ENCODE measurements around the gene ZNF256.

Gene ZNF256

DNA sequence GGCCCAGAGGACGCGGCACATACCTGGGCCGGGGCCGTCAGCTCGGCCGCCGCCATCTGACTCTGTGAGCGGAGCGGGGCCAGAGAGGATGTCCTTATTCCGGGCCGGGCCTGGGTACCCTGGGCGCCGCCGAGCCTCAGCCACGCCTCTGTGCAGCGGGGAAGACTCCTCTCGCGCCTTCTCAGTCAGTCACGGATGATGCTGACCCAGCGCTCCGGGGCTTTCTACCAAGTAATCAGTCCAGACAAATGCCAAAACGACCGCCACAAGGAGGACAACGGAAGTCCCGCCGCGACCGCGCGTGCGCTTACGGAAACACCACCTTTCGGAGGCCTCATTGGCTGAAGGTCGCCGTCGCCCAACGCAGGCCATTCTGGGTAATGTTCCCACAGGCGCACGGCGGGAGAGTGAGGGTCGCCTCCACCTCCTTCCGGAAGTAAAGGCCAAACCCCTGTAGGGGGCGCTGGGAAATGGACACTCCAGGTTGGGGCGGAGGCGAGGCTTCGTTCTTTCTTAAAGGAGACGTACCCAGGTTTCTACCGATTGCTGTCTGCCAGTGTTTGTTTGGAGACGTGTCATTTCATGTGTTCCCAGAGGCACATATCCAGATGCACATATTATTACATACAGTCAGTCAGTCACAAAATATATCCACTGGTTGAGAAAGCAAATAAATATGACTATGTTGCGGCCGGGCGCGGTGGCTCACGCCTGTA is at the start of gene ZNF256:
Gene ZNF256, minus strand, starts transcription at position 288 of the 716 bp plus-strand sequence. Its CDS starts 232 bp downstream, at position 56.
- peak; percentile 91 for DNase-seq (ENCODE audit: low spot score)

DNA sequence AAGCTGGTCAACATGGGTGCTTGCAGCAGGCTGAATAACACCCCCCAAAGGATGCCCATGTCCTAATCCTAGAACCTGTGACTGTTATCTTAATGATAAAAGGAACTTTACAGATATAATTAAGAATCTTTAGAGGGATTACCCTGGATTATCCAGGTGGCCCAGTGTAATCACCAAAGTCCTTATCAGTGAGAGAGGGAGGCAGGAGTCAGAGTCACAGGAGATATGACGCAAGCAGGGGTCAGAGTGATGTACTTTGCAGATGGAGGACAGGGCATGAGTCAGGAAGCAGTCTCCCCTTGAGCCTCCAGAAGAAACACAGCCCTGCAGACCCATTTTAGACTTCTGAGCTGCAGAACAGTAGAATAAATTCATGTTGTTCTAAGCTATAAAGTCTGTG is 45.3 kb upstream of the ZNF256 start:
- DNase-seq (ENCODE audit: low spot score) = no peak

DNA sequence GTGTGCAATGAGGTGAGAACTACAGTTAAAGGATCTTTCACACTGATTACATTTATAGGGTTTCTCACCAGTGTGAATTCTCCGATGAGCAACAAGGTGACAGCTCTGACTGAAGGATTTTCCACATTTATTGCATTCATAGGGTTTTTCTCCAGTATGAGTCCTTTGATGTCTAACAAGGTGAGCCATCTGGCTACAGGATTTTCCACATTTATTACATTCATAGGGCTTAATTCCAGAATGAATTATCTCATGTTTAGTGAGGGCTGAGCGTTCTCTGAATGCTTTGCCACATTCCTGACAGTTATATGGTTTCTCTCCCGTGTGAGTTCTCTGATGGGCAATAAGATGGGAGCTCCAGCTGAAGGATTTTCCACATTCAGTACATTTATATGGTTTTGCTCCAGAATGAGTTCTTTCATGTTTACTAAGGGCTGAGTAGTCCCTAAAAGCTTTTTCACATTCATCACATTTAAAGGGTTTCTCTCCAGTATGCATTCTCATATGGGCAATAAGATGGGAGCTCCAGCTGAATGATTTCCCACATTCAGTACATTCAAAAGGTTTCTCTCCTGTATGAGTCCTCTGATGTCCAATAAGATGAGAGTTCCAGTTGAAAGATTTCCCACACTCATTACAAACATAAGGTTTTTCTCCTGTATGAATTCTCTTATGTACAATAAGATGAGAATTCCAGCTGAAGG is 31.2 kb upstream of the ZNF256 start:
- DNase-seq (ENCODE audit: low spot score) = no peak

DNA sequence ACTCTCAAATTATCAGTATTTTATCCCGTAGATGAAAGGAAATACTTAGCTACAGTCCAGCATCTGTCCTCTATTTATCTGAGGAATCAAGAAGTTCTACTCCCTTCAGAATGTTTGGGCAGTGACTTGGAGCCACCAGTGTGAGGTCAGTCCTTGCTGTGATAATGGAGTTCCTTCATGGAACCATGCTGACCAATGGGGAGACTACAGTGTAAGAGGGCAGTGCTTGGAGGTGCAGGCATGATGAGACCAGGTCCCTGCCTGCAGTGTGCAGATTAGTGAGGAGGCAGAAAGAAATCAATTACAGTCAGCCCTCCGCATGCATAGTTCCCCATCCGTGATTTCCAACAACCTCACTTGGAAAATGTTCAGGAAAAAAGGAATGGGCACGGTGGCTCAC is 26.9 kb upstream of the ZNF256 start, which contains the start of gene C19orf18:
Gene C19orf18, minus strand, starts transcription at position 101 of the 400 bp plus-strand sequence. CDS start 102 bp downstream, outside the sequence.
- no peak for DNase-seq (ENCODE audit: low spot score)

DNA sequence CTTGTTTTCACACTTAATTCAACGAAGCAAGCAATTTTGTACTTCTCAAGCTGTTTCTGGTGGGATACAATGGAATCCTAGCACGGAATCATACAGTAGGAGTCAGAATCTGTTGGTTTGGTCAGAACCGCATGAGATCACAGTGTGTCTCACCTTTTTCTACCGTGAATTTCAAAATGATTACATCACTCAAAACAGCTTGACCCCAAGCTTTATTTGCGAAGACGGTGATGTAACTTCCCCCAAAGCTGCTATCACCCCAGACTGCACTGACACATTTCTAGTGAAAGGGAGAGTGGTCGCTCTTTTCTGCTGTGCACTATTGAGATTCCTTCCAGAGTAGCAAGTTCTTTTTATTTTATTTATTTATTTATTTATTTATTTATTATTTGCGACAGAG is 17.3 kb upstream of the ZNF256 start:
- no peak for DNase-seq (ENCODE audit: low spot score)

DNA sequence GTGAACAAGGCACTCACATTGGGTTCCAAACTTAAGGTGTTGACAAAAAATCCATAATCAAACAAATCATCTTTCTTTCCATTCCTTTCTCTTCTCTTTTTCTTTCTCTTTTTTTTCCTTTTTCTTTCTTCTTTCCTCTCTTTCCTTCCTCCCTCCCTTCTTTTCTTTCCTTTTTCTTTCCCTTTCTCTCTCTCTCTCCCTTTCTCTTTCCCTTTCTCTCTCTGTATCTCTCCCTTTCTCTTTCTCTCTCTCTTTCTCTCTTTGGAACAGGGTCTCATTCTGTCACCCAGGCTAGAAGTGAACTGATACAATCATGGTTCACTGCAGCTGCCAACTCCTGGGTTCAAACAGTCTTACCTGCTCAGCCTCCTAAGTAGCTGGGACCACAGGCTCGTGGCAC is 14.3 kb upstream of the ZNF256 start:
- no peak for DNase-seq (ENCODE audit: low spot score)

DNA sequence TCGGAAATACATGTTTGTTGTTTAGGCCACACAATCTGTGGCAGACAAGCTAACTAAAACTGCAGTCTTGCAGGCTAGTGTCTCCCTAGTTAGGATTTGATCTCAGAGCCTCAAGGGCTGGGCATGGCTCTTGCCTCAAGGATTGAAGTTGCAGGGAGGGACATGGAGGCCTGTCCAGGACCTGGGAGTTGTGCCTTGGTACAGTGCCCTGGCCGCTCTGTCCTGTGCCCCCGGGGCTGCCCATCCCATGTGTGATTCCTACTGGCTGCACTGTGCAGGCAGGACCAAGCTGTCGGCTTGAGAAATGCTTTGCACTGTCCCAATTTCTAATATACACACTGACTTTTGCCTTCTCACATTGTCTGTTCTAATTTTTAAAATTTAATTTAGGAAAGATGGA is 7.5 kb upstream of the ZNF256 start:
- DNase-seq (ENCODE audit: low spot score) = no peak

DNA sequence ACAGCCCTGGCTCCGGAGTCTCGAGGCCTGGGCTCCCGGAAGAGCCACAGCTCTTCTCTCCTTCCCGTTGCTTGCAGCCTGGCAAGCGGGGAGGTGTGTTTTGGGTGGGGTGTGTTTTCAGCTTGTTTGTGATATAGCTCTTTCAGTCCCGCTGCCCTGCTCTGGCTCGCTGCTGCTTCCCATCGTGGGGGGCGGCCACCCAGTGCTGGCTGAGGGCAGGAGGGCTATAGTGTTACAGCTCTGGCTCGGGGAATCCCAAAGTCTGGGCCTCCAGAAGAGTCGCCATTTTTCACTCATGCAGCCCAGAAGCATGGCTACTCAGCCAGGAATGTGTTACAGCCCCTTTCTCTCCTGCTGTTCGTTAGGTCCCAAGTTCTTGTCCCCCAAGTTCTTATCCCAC is 2.2 kb upstream of the ZNF256 start:
- no peak for DNase-seq (ENCODE audit: low spot score)

DNA sequence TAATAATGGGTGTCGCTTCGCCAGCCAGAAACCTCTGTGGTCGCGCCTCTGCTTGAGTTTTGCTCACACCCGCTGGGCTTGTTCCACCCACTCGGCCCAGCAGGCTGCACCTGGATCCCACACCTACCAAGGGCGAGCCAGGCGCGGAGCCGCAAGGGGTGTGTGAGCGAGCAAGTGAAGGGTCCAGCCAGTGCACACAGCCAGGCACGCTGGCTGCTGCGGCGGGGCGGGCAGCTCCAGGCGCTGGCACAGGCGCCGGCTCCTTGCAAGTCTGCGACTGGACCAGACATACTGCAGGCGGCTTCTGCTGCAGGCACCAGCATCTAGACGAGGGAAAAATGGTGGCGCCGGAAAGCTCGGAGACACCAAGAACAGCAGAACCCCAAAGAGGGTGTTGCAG is 1.8 kb upstream of the ZNF256 start:
- no peak for DNase-seq (ENCODE audit: low spot score)

DNA sequence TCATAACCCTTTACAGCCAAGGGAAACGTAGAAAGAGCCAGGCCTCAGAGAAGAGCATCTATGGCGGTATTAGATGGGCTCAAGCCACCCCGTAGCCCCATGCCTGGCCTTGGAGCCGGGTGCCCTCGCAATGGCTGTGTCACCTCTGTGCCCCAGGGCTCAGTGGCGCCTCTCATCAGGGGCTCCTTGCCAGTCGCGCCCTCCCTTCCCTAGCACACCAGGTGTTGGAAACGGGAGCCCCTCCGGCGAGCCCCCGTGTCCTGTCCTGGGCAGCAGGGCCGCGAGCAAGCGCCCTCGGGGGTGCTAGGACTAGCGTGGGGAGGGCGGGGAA is 453 bp downstream of the ZNF256 start:
- no peak for DNase-seq (ENCODE audit: low spot score)

DNA sequence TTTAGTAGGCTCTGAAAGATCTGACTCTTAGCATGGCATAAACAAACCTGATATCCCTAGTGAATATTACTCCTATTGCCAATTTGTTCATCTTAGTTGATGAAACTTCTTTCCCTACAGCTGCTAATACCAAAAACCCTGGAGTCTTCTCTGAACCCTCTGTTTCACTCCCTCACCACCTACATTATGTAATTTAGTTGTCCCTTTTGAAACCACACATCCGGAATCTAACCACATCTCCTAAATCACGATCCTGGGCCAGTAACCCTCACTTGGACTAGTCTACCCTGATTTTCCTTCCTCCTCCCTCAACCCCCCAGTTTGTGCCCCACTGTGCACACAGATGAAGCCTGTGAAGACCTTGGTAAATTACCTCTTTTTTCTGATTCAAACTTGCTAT is 1.2 kb downstream of the ZNF256 start:
- no peak for DNase-seq (ENCODE audit: low spot score)

DNA sequence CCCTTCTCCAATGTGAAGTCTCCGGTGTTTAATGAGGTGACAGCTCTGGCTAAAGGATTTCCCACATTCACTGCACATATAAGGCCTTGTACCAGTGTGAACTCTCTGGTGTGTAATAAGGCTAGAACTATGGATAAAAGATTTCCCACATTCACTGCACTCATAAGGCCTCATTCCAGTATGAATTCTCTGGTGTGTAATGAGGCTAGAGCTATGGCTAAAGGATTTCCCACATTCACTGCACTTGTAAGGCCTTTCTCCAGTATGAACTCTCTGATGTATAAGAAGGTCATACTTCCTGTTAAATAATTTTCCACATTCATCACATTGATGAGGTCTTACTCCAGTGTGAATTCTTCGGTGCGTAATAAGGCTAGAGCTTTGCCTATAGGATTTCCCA is 5.9 kb downstream of the ZNF256 start:
- no peak for DNase-seq (ENCODE audit: low spot score)

DNA sequence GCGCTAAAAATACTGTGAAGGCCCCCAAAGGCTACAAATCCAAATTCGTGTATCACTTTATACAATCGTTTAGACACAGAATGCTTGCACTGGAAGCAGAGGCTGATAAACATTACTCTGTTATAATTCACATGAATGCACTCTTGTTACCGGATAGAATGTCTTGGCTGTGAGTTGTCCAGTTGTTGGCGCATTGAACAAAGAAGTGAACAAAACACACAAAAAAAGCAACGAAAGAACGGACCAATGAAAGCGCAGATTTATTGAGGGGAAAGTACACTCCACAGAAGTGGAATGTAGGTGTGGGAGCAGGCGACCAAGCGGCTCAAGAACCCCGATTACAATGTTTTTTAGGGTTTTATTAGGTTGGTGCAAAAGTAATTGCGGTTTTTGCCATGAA is 11.8 kb downstream of the ZNF256 start:
- no peak for DNase-seq (ENCODE audit: low spot score)

DNA sequence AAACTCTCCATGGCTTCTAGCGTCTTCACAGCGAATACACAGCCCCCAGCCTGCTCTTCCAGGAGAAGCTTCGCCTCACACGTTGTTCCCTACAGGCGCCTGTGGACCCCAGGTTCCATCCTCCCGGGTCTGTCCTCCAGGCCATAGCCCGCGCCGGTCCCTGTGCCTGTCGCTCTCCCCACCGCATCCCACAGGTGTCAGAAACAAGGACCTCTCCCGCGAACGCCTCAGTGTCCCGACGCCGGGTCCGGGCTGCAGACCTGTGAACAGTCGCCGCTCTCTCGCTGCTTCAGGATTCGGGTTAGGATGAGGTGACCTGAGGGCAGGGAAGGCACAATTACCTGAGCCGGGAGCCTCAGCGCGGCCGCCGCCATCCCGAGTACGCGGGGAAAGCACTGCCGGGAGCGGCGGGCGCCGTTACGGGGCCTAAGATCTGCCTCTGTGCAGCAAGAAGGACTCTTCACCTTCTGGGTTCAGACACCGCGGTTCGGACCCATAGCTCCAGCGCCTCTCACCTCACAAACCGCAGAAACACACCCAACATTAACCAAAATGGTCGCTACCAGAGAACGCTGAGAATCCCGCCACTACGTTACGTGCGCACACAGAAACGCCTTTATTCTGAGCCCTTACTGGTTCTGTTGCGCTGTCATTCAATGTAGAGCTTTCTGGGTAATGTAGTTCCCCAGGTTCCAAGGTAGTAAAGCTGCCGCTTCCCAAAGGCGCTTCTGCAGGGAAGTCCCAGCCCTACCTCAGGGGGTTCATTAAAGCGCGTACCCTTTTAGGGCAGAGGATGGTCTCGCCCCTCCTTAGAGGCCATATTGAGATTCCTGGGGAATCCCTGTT is 12.5 kb downstream of the ZNF256 start, which contains the start of gene ZNF418:
Gene ZNF418, minus strand, starts transcription at position 583 of the 846 bp plus-strand sequence. CDS start 1,580 bp downstream, outside the sequence.
- peak; percentile 57 for DNase-seq (ENCODE audit: low spot score)

DNA sequence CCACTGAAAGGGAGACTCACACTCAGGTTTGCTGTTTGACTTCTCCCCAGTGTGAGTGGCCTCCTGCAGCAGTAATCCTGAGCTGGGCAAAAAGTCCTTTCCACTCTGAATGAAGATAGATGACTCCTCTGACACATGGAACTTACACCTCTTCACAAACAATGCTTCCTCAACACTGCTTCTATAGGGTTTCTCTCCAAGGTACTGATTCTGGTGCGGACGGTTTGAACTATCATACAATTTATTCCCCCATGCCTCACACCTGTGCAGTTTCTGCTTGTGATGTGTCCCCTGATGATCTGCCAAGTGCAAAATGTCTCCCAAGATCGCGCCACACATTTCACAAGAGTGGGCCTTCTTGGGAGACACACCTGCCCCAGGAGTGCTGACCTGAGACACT is 19.9 kb downstream of the ZNF256 start:
- DNase-seq (ENCODE audit: low spot score) = no peak

DNA sequence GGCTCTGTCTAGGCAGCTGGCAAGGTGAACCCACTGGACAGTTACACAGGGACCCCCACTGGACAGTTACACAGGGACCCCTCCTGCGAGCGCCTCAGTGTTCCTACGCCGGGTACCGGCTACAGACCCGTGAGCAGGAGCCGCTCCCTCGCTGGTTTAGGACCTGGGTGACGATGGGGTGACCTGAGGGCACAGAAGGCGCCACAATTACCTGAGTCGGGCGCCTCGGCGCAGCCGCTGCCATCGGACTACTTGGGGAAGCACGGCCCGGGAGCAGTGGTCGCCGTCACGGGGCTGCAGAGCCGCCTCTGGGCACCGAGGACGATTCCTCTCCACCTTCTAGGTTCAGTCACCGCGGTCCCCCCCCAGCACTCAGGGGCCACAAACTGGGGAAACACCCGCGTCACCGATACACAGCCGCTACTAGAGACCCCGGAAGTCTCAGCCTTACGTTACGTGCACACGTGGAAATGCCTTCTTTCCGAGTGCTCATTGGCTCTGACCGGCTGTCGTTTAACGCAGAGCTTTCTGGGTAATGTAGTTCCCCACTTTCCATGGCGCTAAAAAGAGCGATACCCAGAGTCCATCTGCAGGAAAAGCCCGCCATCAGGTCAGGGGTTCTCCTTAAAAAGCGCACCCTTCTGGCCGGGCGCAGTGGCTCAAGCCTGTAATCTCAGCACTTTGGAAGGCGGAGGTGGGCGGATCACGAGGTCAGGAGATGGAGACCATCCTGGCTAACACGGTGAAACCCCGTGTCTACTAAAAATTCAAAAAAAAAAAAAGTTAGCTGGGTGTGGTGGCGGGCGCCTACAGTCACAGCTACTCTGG is 31.1 kb downstream of the ZNF256 start, which contains the start of gene ZNF417:
Gene ZNF417, minus strand, starts transcription at position 425 of the 828 bp plus-strand sequence. Its CDS starts 181 bp downstream, at position 244.
- peak; percentile 89 for DNase-seq (ENCODE audit: low spot score)

DNA sequence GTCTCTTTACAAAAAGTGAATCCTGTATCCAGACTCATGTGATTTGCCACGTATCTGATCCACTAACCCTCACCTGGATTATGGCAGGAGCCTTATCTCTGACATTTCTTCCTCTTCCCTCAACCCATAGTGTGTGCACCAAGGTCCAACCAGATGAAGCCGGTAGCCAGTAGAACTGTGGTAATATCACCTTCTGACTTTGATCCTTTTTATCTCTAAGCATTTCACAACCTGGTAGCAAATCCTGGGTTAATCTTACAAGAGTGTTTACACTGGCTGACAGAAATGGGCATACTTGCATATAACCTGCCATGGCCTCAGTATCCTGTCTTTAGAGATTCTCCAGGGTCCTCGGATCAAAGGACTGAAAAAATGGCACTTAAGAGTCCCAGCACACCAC is 33.0 kb downstream of the ZNF256 start:
- DNase-seq (ENCODE audit: low spot score) = no peak

DNA sequence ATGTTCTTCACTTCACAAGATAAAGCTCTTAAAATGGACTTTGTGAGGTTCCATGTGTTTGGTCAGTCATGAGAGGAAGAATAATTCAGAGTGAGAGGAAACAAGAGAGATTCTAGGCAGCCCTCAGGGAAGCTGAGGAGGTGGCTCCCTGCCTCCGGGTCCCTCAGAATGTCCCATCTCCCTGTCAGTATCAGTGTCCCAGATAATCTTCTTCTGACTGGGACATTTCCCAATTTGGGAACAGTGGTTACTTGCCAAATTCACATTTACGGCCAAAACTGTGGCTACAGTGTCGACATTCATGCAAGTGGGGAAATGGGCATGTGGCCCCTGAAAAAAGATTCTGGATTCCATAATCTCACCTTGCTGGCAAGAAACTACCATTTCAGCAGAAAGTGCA is 40.1 kb downstream of the ZNF256 start:
- DNase-seq (ENCODE audit: low spot score) = no peak

DNA sequence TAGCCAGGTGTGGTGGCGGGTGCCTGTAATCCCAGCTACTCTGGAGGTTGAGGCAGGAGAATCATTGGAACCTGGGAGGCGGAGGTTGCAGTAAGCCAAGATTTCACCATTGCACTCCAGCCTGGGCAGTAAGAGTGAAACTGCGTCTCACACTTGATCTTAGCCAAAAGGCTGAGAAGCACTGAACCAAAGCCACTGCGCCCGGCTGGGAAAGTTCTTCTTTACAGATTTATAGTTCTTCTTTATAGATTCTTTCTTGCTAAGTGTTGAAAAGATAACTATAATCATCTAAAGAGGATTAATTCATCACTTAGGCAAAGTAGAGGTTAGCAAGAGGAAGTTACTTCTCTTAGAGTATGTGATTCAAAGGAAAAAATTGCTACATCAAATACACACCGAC is 42.2 kb downstream of the ZNF256 start:
- DNase-seq (ENCODE audit: low spot score) = no peak

DNA sequence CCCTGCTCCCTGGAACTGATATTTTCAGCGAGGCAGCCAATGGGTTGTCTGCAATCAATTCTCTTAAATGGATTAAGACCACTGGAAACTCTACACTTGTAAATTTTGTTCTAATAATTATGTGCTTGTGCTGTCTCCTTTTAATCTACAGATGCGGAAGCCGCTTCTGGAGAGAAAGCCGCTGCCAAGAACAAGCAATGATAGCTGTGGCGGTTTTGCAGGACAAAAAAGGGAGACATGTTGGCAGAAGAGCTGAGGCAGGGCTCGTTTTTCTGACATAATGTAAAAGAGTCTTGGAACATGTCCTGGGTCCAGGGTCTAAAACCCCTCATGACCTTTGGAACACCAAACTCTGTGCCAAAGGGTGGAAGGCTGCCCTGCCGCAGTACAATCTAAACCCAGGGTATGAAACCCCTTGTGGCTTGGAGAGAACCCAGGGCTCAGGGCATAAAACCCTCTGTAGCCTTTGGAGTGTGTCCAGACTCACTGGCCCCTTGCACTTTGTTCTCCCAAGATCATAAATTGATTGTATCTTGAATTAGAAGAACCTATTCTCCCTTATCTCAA is 43.8 kb downstream of the ZNF256 start:
- DNase-seq (ENCODE audit: low spot score) = no peak

DNA sequence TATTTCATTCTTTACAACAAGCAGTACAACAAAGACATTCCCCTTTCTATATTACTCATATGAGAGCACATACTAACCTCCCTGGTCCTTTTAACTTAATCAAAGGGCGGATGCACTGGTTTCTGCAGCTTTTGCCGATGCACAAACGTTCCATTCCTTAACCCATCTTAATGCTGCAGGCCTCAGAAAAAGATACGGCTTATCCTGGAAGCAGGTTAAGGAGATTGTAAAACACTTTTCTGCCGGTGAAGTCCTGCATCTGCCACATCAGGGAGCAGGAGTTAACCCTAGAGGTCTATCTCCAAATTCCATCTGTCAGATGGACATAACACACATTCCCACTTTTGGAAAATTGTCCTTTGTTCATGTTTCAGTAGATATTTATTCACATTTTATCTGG is 47.2 kb downstream of the ZNF256 start:
- DNase-seq (ENCODE audit: low spot score) = no peak
